Keratinocyte (primary cell): ENCODE data around the gene MYL12A. TPM values are rescaled to one million over a fixed set of nuclear protein-coding genes. Genes with fewer than 3 reads are reported as not detected.
"Not testable (repeated sequence)": the region's sequence is repeated elsewhere in the genome, so short reads cannot be mapped to it uniquely, and the experiment has no call there.

Experiments used
- DNase-seq: peaks from one replicate; pipeline ENCODE4 v3.0.0-alpha.2; 2011; ENCODE audit warnings: low read depth, missing footprints, low spot score
- FAIRE-seq: peaks from 2 replicates; lab custom pipeline; 2011; peaks lifted over from hg19 to GRCh38; lab: Jason Lieb, UNC
- H2AFZ ChIP-seq: 2 replicates; pipeline ENCODE4 v1.6.0; 2012; ENCODE audit warnings: low read length, control low read depth, inconsistent platforms; ENCODE audit not compliant: control insufficient read depth
- H3K27ac ChIP-seq: 2 replicates; pipeline ENCODE4 v1.5.1; 2011; ENCODE audit warnings: low read length; ENCODE audit not compliant: control insufficient read depth, insufficient read depth
- H3K27me3 ChIP-seq: 3 replicates; pipeline ENCODE4 v1.6.0; 2011; ENCODE audit warnings: low read length; ENCODE audit not compliant: control insufficient read depth, insufficient read depth; ENCODE audit errors: extremely low read depth
- H3K36me3 ChIP-seq, 2 experiments: 2 replicates in 1 of 2; 3 replicates in 1 of 2; pipeline ENCODE4 v1.5.1; 2011; ENCODE audit warnings: low read length in 2 of 2, mild to moderate bottlenecking in 1 of 2; ENCODE audit not compliant: control insufficient read depth in 2 of 2, insufficient read depth in 2 of 2; ENCODE audit errors: extremely low read depth in 1 of 2
- H3K4me1 ChIP-seq: 3 replicates; pipeline ENCODE4 v1.5.1; 2011; ENCODE audit warnings: low read length; ENCODE audit not compliant: control insufficient read depth, insufficient read depth; ENCODE audit errors: extremely low read depth
- H3K4me2 ChIP-seq: 3 replicates; pipeline ENCODE4 v1.6.0; 2011; ENCODE audit warnings: low read depth, low read length; ENCODE audit not compliant: control insufficient read depth, insufficient read depth; ENCODE audit errors: extremely low read depth
- H3K4me3 ChIP-seq, 3 experiments: fragments of 200-600 bp in 1 of 3; sonication (generic) in 1 of 3; 2 replicates in 2 of 3; 3 replicates in 1 of 3; pipeline ENCODE4 v1.5.1; 2011 to 2016; ENCODE audit warnings: low read length in 3 of 3, mild to moderate bottlenecking in 3 of 3, control low read depth in 2 of 3, inconsistent platforms in 1 of 3, low read depth in 1 of 3, mixed read lengths in 1 of 3, mixed run types in 1 of 3, moderate library complexity in 1 of 3; ENCODE audit not compliant: control insufficient read depth in 2 of 3, insufficient read depth in 2 of 3; ENCODE audit errors: extremely low read depth in 1 of 3
- H3K79me2 ChIP-seq: 2 replicates; pipeline ENCODE4 v1.6.0; 2012; ENCODE audit warnings: low read length; ENCODE audit not compliant: control insufficient read depth, insufficient read depth
- H3K9ac ChIP-seq: 3 replicates; pipeline ENCODE4 v1.6.0; 2011; ENCODE audit warnings: low read length; ENCODE audit not compliant: control insufficient read depth, insufficient read depth; ENCODE audit errors: extremely low read depth
- H3K9me1 ChIP-seq: 3 replicates; pipeline ENCODE4 v1.6.0; 2011; ENCODE audit warnings: low read length; ENCODE audit not compliant: control insufficient read depth, insufficient read depth; ENCODE audit errors: extremely low read depth
- H3K9me3 ChIP-seq: 2 replicates; pipeline ENCODE4 v1.5.1; 2012; ENCODE audit warnings: low read depth, low read length; ENCODE audit not compliant: control insufficient read depth
- H4K20me1 ChIP-seq: 3 replicates; pipeline ENCODE4 v1.6.0; 2011; ENCODE audit warnings: low read length; ENCODE audit not compliant: control insufficient read depth, insufficient read depth; ENCODE audit errors: extremely low read depth
- EZH2 ChIP-seq: IDR thresholded peaks from one replicate; pipeline ENCODE4 v1.6.1; 2012; ENCODE audit warnings: inconsistent platforms, mild to moderate bottlenecking, low read length, moderate library complexity
- dilution Hi-C: fragments of 300-500 bp; cut with MboI; formaldehyde crosslinking; loops from one replicate; pipeline ENCODE4 v1.7.0; 2020; ENCODE audit warnings: low sequenced_read_pairs; ENCODE audit not compliant: extremely low pct_ligation_motif_present
- polyA minus RNA-seq, 3 experiments: library from RNA; depleted of rRNA, polyadenylated mRNA; stranded (reverse); fragments of >200 nt; gene quantifications; 1 replicate in 1 of 3; 2 replicates in 1 of 3; 3 replicates in 1 of 3; pipeline ENCODE4 v1.2.3, GENCODE V29; 2011
- polyA plus RNA-seq, 5 experiments: library from polyadenylated mRNA; depleted of rRNA in 3 of 5; stranded (reverse) in 3 of 5; stranded (forward) in 1 of 5; unstranded in 1 of 5; fragments of >200 nt; gene quantifications; 1 replicate in 1 of 5; 2 replicates in 3 of 5; 3 replicates in 1 of 5; pipeline versions ENCODE4 v1.2.1 to v1.2.3, GENCODE V29; 2011 to 2012; ENCODE audit warnings: missing spikeins in 2 of 5, low read depth in 1 of 5, low replicate concordance in 1 of 5
- TF ChIP-seq, protein P1 (sequence below), 3 experiments: IDR thresholded peaks in 1 of 3; conservative IDR thresholded peaks in 1 of 3; optimal IDR thresholded peaks in 1 of 3; 2 replicates in 2 of 3; 3 replicates in 1 of 3; pipeline versions ENCODE3 to v1.5.1; 2011; ENCODE audit warnings: low read length in 3 of 3, mild to moderate bottlenecking in 3 of 3, moderate library complexity in 2 of 3, control low read depth in 1 of 3, inconsistent platforms in 1 of 3; ENCODE audit not compliant: insufficient read depth in 2 of 3; ENCODE audit errors: extremely low read depth in 1 of 3

Gene MYL12A
- 526 to 759 TPM (median 536 TPM) in 3 replicates for polyA plus RNA-seq
- 832 TPM for polyA plus RNA-seq (2011; ENCODE audit: low read depth)
- polyA plus RNA-seq (2011; cell fraction: cytosol; rRNA removed), result 508 and 955 TPM in 2 replicates
- 319 and 354 TPM in 2 replicates for polyA plus RNA-seq (2011; cell fraction: nucleus; rRNA removed)
- 469 and 496 TPM in 2 replicates for polyA plus RNA-seq (2012; ENCODE audit: low replicate concordance)
- polyA minus RNA-seq, result 140 to 335 TPM (median 275 TPM) in 3 replicates
- polyA minus RNA-seq (2011; cell fraction: cytosol; rRNA and poly(A)+ RNA removed), result 479 TPM
- 97.7 and 185 TPM in 2 replicates for polyA minus RNA-seq (2011; cell fraction: nucleus; rRNA and poly(A)+ RNA removed)

- no peak for TF ChIP-seq EZH2
- TF ChIP-seq, protein P1, sequence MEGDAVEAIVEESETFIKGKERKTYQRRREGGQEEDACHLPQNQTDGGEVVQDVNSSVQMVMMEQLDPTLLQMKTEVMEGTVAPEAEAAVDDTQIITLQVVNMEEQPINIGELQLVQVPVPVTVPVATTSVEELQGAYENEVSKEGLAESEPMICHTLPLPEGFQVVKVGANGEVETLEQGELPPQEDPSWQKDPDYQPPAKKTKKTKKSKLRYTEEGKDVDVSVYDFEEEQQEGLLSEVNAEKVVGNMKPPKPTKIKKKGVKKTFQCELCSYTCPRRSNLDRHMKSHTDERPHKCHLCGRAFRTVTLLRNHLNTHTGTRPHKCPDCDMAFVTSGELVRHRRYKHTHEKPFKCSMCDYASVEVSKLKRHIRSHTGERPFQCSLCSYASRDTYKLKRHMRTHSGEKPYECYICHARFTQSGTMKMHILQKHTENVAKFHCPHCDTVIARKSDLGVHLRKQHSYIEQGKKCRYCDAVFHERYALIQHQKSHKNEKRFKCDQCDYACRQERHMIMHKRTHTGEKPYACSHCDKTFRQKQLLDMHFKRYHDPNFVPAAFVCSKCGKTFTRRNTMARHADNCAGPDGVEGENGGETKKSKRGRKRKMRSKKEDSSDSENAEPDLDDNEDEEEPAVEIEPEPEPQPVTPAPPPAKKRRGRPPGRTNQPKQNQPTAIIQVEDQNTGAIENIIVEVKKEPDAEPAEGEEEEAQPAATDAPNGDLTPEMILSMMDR (optimal IDR thresholded peaks at IDR 0.05 in 1 of 3, IDR thresholded peaks at IDR 0.05 in 1 of 3, conservative IDR thresholded peaks at IDR 0.05 in 1 of 3; ENCODE audit: extremely low read depth in 1 of 3, insufficient read depth in 2 of 3, low read length in 3 of 3), result no peak
- DNase-seq, result peak; percentile 91
- H3K9me1 ChIP-seq, result peaks cover 3% of the 10 kb centered on the region
- peak within 1 kb of the TSS; percentile 99 for H3K27ac ChIP-seq
- peaks cover 36% of the 10 kb centered on the region for H3K4me1 ChIP-seq
- peaks cover 3 to 12% of the 10 kb centered on the region in 2 experiments for H3K36me3 ChIP-seq
- no peaks in the 10 kb centered on the region for H3K27me3 ChIP-seq
- H3K79me2 ChIP-seq, result peaks cover 47% of the 10 kb centered on the region
- peak within 1 kb of the TSS; percentile 100 for H2AFZ ChIP-seq
- H3K9me3 ChIP-seq, result no peaks in the 10 kb centered on the region
- peaks cover 8% of the 10 kb centered on the region for H4K20me1 ChIP-seq
- H3K4me3 ChIP-seq, result peak within 1 kb of the TSS; percentile 94 to 97 (median 96)
- peak within 1 kb of the TSS; percentile 97 for H3K4me2 ChIP-seq
- FAIRE-seq, result peak; percentile 69
- peak within 1 kb of the TSS; percentile 98 for H3K9ac ChIP-seq
- dilution Hi-C loops, result no loop called here
These were observed at the start of gene MYL12A for GRCh38 chr18:3247240-3248061. TSS of gene MYL12A (plus strand) at chr18:3247801. CDS start at chr18:3253248, 5,447 bp downstream.

GRCh38 chr18:3198260-3198860 lies 49.2 kb upstream of the MYL12A start:
- H3K4me3 ChIP-seq, H3K4me2 ChIP-seq, H4K20me1 ChIP-seq, H3K36me3 ChIP-seq, H3K4me1 ChIP-seq, FAIRE-seq, H3K9me1 ChIP-seq, H3K27ac ChIP-seq, H3K9ac ChIP-seq, dilution Hi-C loops, H3K9me3 ChIP-seq, H3K79me2 ChIP-seq, DNase-seq, H2AFZ ChIP-seq, H3K27me3 ChIP-seq: not testable (repeated sequence)
